Measurements from ENCODE around the gene ZNF681. TPM values are rescaled to one million over a fixed set of nuclear protein-coding genes. Genes with fewer than 3 reads are reported as not detected.

Gene ZNF681
- total RNA-seq = 0.56 and 0.96 TPM in 2 replicates

GRCh38 chr19:23758187-23759074 is at the start of gene ZNF681:
ZNF681 (minus strand) TSS chr19:23758891; CDS start chr19:23758749, 142 bp downstream.

Other genes with a start within 250 kb of the ZNF681 start
- 6.8 and 7.5 TPM in 2 replicates for gene ZNF675, start 71.7 kb downstream of the ZNF681 start, total RNA-seq
- gene ZNF726, start 156.0 kb upstream of the ZNF681 start, total RNA-seq = 2.0 and 6.5 TPM in 2 replicates

All from regular cardiac myocyte (primary cell).